GM12875 (cell line): Measurements from ENCODE around the gene CDC23.

Experiments used
- H3K4me3 ChIP-seq: one replicate; pipeline ENCODE4 v1.5.1; 2011; ENCODE audit warnings: low read depth, low read length, control low read depth
- TF ChIP-seq, protein P1 (sequence below): IDR thresholded peaks from 2 replicates; pipeline ENCODE4 v1.5.1; 2011; ENCODE audit warnings: low read depth, mild to moderate bottlenecking, control low read depth, inconsistent platforms, low read length, moderate library complexity, borderline replicate concordance; ENCODE audit not compliant: insufficient read depth

Gene CDC23

DNA sequence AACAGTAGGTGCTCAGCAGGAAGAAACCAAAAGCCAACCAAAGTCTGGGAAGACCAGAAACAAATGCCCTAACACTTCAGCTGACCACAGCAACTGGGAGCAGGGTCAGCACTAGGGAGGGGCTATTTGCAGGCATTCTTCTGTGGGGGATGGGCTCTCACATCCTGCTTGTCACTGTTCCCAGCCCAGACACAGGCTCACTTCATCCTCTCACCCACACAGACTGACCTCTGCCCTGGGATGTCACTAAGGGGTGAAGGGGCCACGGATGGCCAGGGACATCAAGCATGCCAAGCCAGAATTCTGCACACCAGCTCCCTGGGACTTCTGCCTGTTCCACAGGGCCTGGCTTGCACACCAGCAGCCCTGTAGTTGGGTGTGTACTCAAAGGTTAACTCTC is 32.6 kb upstream of the CDC23 start:
- TF ChIP-seq, protein P1, sequence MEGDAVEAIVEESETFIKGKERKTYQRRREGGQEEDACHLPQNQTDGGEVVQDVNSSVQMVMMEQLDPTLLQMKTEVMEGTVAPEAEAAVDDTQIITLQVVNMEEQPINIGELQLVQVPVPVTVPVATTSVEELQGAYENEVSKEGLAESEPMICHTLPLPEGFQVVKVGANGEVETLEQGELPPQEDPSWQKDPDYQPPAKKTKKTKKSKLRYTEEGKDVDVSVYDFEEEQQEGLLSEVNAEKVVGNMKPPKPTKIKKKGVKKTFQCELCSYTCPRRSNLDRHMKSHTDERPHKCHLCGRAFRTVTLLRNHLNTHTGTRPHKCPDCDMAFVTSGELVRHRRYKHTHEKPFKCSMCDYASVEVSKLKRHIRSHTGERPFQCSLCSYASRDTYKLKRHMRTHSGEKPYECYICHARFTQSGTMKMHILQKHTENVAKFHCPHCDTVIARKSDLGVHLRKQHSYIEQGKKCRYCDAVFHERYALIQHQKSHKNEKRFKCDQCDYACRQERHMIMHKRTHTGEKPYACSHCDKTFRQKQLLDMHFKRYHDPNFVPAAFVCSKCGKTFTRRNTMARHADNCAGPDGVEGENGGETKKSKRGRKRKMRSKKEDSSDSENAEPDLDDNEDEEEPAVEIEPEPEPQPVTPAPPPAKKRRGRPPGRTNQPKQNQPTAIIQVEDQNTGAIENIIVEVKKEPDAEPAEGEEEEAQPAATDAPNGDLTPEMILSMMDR = no peak
- H3K4me3 ChIP-seq = no peak overlapping the region

DNA sequence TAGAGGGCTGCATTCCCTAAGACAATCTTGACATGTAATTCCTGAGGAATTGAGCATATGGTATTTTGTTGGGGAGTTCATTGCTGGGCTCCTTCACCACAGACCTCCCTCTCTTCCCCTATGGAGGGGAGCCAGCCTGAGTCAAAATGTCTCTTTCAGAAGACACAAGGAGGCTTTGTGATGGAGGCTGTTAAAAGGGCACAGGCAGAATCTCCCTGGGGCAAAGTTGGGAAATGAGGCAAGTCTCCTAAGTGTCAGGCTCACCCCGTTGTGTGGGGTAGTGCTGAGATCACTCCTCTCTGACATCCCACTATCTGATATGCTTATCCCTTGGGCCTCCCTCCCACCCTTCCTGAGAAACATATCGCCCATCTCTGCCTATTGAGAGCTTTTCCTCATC is 30.7 kb upstream of the CDC23 start:
- no peak overlapping the region for H3K4me3 ChIP-seq
- TF ChIP-seq, protein P1 = no peak

DNA sequence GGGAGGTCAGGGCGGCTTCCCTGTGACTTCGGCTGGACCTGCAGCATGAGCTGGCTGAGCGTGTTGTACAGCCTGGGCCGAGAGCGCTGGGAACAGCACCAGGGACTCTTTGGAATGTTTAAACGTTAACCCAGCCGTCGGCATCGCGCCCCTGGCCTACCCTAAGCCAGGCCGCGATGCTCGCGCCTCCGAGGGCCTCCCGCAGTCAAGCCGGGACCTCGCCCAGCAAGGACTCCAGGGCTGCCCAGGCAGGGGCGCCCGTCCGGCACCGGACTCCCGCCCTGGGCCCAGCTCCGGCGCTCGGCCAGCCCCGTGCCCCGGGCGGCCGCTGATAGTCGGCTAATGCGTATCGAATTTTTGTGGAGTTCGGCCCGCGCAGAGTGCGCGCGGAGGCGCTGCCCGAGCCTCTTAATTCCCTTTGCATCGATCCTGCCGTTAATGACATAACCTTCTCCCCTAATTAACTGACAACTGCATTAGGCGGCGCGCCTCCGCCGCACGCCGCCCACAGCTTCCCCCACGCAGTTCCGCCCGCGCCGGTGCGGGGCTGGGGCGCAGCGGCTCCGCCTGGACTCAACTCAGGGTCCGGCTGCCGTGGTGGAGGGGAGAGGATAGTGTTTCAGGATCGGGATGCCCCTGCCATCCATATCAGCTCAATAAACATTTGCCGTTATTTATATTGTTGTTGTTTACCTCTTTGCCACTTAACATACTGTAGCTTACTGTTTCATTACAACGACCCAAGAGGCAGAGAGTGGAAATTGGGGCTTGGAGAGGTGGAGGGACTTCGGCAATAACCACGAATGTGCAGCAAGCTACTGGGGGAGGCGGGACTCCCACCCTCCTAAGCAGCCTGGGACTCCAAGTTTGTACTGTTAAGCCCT is 28.8 kb upstream of the CDC23 start:
- H3K4me3 ChIP-seq = no peak overlapping the region
- TF ChIP-seq, protein P1 = no peak

DNA sequence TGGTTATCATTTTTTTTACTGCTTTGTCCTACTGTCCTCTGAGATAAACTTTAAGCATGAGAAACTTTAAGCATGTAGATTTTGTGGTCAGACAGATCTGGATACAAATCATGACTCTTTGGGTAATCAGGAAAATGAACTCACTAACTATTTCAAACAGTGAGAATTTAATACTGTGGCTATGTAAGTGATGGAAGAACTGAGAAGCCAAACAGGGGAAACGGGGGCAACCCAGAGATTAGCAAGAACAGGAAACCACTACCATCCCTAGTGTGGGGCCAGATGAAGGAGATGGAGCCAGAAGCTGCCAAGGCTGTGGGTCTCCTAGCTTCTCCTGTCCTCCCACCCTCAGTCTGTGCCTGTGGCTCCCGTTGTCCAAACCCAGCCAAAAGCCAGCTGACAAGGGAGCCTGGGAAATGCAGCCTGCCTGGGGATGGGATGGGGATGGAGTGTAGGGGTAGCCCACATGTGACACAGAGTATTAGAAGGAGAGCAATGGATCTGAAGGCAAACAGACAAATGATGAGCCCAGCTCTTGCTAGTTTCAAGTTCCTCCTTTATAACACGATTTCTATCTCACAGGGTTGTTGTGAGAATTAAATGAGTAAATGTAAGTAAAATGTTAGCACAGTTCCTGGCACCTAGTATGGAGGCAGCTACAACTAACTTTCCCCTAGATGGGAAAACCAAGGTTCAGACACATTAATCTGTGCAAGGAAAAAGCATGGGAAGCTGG is 27.7 kb upstream of the CDC23 start:
- H3K4me3 ChIP-seq = no peak overlapping the region
- TF ChIP-seq, protein P1 = no peak

DNA sequence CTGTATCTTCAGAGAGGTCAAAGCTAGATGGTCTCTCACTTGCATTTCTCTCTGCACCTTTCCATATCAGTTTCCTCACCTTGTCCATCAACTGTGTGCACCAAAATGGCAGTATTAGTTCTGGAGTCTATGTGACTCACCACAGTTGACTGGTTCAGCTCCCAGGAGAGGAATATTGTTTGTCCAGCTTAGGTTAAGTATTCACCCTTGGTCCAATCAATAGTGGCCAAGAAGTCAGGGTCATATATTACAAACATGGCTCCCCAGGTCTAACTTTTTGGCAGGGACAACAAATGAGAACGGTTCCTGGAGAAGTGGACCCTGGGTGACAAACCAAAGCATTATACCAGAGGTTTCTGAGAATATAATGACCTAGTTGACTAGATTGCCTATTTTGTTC is 24.9 kb upstream of the CDC23 start:
- TF ChIP-seq, protein P1 = no peak
- H3K4me3 ChIP-seq = no peak overlapping the region

DNA sequence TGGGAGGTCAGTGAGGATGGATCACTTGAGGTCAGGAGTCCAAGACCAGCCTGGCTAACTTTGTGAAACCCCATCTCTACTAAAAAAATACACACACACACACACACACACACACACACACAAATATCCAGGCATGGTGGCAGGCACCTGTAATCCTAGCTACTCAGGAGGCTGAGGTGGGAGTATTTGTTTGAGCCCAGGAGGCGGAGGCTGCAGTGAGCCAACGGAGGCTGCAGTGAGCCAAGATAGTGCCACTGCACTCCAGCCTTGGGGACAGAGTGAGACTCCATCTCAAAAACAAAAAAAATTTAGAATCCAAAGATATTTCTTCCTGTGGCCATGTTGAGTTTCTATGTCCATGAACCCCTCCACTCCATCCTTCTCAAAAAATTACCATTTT is 21.5 kb upstream of the CDC23 start:
- H3K4me3 ChIP-seq = no peak overlapping the region
- TF ChIP-seq, protein P1 = no peak

DNA sequence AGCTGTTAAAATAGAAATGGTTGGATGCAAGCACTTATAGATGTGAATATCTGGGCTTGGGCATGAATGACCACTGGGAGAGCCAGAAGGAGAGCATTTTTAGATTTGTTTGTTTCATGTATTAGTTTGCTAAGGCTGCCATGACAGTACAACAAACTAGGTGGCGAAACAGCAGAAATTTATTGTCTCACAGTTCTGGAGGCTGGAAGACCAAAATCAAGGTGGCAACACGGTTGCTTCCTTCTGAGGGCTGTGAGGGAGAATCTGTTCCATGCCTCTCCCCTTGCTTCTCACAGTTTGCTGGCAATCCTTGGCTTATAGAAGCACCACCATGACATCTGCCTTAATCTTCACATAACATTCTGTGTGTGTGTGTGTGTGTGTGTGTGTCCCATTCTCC is 20.2 kb upstream of the CDC23 start:
- no peak overlapping the region for H3K4me3 ChIP-seq
- TF ChIP-seq, protein P1 = no peak
